Stimulated activated CD4-positive, alpha-beta T cell treated with anti-CD3 and anti-CD28 coated beads, Interleukin-1b, Interleukin-23, amount 100 ng/mL, for 24 hours (primary cell): ENCODE measurements around the gene ARMH3.

Experiments used
- DNase-seq, 4 experiments: peaks; one replicate each; pipeline ENCODE4 v3.0.0-alpha.2; 2020; ENCODE audit warnings: low read depth in 4 of 4, low spot score in 1 of 4

The ARMH3 gene

GRCh38 chr10:101803511-101803910 lies 252.5 kb downstream of the ARMH3 start:
- no peak for DNase-seq

GRCh38 chr10:101797403-101798059 lies 258.4 kb downstream of the ARMH3 start:
- DNase-seq, result no peak
